T-helper 1 cell (primary cell): ENCODE results near the gene ADGRL3.
"Not testable (repeated sequence)": the region's sequence is repeated elsewhere in the genome, so short reads cannot be mapped to it uniquely, and the experiment has no call there.

Experiments used
- DNase-seq, 5 donors: peaks; one replicate each; pipeline ENCODE4 v3.0.0-alpha.2; 2012 to 2020

Gene ADGRL3

DNA sequence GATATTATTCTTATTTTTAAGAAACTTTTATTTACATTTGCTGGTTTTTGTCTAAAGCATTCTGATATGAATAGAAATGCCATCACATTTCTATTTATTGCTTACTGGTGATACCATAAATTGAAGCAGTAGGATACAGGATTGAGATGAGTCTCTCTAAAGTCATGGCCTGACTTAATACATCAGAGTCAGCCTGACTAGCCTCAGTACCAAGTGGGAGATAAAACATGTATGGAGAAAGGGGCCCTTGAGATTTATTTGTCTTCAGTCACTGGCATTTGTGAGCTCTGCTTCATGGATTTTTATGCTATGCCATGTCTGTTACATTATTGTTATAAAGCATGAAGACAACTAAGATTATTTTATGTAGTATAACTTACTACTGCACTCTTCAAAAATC, 465.5 kb downstream of the ADGRL3 start:
- DNase-seq = no peak

DNA sequence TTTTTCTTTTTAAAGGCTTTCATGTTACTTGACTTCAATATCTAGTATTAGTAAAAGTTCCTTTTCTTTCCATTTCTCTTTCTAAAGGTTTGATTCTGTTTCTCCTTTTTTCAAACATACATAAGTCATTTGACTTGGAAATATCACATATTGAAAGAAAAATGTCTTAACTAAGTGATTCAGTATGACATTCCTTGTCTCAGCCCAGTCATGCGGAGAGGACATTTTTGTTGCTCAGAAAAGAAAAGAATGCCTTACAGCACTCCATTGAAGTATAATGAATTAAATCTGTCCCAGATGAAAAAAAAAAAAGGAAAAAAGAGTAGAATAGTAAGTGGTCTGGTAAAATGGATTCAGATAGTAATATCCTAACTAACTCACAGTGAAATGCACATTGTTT, 466.1 kb downstream of the ADGRL3 start:
- no peak for DNase-seq

DNA sequence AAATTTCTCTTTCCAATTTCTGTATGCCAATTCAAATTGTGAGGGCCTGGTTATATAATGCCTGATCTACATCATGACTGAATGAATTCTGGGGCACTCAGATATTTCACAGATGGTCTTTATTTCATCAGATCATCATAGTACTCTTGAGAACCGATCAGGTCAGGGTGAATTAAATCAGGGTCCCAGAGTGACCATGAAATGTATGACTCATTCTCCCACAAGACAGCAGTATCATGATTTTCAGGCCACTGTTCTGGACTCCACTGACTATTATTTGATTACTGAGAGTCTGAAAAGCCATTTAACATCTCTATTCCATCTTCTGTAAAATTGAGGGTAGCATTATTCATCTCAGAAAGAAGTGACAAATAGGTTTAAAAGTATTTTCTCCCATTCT, 471.5 kb downstream of the ADGRL3 start:
- DNase-seq = no peak

DNA sequence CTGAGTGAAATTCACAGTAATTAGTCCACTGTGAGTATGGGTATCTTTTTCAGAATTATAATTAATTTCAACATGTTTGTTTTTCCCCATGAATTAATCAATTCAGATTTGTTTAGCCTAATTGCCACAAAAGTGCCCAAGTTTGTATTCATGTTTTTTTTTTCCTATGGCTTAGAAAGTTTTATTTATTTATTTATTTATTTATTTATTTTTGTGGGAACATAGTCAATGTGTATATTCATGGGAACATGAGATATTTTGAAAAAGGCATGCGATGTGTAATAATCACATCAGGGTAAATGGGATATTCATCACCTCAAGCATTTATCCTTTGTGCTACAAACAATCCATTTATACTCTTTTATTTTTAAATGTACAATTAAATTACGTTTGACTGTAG, 475.3 kb downstream of the ADGRL3 start:
- no peak for DNase-seq

DNA sequence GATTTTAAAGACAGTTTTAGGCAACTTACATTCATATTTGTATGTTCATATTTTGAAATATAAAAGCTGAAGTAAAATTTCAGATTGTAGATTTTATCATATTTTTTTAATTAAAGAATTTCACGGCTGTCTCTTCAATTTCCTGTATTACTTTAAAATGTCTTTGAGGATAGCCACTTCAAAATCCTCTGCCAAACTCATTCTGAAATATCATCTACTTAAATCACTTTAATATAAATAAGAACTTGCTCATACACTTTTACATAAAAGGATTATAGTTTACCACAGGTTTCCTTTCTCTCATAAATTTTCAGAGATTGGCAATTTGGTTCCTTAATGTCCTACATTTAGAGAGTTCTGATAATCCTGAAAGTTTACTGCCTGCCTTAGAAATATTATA, 478.2 kb downstream of the ADGRL3 start:
- DNase-seq = no peak

DNA sequence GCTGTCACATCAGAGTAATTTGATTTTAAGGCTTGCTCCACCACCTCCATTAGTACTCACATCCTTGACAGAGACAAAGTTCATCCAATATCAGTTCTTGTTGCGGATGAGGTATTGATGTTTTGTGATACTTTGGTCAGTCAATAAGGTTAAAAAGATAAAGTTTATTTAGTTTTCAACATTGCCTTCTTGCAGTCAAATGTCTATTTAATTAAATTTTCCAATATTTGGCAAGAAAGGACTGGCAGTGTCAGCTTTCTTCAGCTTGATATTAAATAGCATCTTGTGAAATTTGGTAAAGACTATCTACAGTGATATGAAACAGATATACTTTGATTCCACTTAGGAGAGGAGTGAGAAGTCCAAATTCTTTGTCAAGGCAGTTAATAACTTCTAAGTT, 493.4 kb downstream of the ADGRL3 start:
- no peak for DNase-seq

DNA sequence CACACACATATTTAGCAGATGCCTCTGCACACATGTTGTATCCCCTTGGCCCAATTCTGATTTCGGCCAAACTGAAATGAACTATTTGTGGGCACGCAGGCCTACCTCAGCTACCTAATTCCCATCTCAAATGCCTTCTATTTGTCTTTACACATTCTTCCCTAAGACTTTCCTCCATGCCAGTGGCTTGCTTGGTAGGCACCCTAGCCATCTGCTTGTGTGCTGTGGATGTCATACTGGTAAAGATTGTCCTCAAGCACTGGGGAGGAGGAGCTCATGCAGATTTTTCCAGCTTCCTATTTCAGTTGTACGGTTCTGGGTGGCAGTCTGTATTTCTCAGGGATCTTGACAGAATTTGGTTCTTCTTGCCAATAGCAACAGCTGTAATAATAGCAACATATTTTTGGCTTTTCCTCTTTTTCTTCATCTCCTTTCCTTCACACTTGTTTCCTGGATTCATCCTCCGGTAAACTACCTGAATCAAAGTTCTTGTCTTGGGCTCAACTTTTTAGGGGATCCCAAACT, 514.3 kb downstream of the ADGRL3 start:
- no peak for DNase-seq

DNA sequence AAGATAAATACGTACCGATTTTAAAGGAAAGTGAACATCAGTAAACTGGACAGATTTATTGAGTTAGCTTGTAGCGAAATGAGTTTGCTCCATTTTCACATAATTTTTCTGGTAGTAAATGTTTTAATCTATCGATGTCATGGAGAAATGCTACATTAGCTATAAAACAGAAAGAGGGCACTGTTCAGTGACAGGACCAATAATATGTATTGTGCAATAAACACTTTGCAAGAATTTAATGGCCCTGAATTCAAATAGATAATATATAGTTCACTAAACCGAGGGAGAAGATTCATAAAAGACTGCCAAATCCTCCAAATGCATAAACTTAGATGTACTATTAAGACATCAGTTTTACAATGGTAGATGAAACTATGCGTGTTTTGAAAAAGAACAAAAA, 516.3 kb downstream of the ADGRL3 start:
- DNase-seq = no peak

DNA sequence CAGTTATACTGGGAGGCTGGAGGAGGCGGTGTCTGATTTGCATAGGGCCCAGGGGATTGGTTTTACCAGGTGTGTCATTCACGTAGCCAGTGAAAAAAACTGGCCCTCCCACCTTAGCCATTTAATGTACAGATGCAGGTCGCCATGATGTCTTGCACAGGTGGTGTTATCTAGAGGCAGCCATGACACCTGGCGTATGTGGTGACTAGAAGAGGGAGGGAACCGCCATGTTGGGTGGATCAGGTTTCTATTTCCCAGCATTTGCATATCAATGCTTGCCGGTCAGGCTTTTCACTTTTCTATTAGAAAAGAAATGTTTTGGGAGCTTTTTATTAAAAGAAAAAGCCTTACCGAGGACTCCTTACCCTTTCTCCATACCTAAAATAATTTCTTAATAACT, 523.4 kb downstream of the ADGRL3 start:
- DNase-seq = no peak

DNA sequence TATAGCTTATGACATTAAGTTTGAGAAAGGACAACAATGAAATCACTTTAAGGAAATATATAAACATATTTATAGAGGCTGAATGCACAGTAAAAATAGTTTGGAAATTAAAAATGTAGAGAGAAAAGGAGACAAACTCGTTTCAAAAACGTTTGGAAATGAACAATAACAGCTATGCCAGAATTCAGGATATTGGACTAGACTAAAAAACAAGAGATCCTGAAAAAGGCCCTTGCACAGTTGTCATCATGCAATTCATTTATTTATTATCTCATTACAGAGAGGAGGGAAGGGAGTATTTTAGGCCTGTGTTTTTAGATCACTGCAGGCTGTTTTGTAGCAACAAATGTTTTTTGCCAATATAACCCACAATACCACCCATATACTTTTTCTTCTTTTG, 527.2 kb downstream of the ADGRL3 start:
- no peak for DNase-seq

DNA sequence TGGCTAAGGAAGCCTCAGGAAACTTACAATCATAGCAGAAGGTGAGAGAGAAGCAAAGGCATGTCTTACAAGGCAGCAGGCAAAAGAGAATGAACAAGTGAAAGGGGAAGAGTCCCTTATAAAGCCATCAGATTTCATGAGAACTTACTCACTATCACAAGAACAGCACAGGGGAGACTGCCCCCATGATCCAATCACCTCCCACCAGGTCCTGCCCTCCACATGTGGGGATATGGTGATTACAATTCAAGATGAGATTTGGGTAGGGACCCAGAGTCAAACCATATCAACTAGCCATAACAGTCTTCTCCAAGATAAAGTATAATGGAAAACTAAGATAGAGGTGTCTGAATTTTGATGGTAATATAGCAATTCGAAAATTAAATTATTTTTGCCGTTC, 534.3 kb downstream of the ADGRL3 start:
- DNase-seq = no peak

DNA sequence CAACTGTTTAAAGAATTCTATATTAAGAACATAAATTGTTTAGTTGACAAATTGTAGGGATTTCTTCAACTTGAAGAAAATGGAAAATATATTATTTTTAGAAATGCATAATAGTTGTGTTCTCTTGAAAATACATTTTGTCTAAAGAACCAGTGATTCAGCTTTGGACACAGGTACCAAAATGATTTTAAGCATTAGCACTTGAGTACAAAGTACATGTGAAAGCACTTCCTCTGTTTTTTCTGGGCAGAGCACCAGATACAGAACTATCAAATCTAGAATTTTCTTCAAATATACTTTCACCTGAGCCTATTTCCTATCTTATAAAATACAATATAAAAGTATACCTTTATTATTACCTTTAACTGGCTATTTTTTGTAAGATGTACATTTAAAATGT, 539.8 kb downstream of the ADGRL3 start:
- DNase-seq = no peak

DNA sequence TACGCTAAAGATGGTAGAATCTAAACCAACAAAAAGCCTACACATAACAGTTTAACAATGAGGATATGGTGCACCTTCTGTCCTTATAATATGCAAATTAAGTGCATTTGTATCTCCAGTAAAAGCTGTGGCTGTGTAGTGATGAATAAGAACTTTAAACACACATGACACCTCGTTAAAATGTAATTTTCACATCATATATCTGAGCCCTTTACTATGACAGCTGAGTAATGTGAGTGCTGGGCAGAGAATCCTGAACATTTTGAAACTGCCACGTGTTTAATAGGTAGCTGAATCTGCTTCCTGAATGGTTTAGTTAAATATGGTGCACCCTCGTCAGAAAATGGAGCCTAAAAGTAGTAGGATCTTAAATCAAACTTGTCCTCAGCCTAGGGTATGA, 540.8 kb downstream of the ADGRL3 start:
- no peak for DNase-seq

DNA sequence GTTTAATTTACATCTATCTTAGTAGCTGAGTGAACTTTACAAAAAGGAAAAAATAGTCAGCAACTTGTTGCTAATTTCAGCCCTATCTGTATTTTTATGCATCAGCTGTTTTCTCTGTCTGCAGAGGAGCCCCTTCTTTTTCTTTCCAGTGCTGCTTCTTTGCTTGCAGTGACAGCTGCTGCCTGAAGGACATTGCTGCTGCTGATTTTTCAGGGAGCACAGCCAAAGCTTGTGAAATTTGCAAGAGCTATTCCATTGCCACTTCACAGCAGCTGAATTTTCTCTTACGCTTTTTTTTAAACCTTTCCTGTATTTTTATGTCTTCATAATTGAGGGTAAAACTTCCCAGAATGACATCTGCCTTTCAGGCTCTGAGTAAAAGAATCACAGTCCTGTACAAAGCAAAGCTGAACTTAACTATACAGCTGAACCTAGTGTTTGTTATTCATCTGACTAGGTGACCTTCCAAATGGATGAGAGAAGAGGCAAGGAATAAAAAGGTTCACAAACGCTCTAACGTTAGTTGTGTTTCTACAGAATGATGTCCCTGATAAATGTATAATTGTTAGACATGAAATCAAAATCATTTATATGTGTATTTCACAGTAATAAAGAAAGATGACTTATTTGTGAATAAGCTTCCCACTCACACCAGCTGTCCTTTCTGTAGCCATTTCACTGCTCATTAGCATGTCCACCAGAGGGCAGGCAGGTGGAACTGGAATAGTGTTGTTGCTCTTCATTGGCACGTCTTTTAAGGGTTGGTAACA, 541.4 kb downstream of the ADGRL3 start:
- no peak for DNase-seq

DNA sequence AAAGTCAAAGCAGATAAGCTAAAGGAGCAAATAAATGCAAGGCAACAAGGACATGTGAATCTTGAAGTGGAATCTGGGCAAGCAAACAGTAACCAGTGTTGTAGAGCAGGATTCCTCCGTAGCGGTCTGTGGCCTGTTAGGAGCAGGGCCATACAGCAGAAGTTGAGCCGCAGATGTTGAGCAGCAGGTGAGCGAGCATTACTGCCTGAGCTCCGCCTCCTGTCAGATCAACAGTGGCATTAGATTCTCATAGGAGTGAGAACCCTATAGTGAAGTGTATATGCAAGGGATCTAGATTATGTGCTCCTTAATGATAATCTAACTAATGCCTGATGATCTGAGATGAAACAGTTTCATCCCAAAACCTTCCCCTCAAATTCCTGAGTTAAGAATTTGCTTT, 550.7 kb downstream of the ADGRL3 start:
- DNase-seq = no peak

DNA sequence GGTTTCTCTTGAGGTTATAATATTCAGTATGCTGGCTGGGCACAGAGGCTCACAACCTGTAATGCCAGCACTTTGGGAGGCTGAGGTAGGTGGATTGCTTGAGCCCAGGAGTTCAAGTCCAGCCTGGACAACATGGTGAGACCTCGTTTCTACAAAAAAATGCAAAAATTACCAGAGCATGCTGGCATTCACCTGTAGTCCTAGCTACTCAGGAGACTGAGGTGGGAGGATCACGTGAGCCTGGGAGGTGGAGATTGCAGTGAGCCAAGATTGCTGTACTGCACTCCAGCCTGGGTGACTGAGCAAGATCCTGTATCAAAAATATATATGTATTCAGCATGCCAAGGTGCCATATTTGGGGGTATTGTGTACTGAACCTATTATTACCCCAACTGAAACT, 552.5 kb downstream of the ADGRL3 start:
- no peak for DNase-seq

DNA sequence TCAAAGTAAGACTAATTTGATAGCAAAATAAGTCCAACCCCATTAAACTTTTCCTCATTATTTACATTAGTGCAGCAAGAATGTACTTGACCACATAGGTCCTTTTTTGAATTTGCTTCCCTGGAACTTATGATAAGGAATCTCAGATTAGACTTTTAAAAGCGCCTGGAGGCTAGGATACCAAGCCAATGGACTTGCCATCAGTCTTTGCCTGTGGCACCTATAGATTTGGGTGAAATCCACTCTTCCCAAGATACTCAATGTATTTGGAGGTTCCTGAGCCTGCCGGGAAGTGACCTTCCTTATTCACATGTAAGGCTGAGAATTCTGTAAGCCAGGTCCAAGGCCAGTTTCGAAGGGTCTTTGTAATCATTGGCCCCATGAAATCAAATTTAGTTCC, 553.6 kb downstream of the ADGRL3 start:
- no peak for DNase-seq

DNA sequence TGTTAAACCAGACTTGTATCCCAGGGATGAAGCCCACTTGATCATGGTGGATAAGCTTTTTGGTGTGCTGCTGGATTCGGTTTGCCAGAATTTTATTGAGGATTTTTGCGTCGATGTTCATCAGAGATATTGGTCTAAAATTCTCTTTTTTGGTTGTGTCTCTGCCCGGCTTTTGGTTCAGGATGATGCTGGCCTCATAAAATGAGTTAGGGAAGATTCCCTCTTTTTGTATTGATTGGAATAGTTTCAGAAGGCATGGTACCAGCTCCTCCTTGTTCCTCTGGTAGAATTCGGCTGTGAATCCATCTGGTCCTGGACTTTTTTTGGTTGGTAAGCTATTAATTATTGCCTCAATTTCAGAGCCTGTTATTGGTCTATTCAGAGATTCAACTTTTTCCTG, 556.8 kb downstream of the ADGRL3 start:
- DNase-seq = not testable (repeated sequence)

DNA sequence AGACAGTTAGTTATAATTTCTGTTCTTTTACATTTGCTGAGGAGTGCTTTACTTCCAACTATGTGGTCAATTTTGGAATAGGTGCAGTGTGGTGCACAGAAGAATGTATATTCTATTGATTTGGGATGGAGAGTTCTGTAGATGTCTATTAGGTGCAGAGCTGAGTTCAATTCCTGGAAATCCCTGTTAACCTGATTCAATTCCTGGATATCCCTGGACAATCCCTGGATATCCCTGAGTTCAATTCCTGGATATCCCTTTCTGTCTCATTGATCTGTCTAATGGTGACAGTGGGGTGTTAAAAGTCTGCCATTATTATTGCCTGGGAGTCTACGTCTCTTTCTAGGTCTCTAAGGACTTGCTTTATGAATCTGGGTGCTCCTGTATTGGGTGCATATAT, 557.9 kb downstream of the ADGRL3 start:
- DNase-seq = not testable (repeated sequence)

DNA sequence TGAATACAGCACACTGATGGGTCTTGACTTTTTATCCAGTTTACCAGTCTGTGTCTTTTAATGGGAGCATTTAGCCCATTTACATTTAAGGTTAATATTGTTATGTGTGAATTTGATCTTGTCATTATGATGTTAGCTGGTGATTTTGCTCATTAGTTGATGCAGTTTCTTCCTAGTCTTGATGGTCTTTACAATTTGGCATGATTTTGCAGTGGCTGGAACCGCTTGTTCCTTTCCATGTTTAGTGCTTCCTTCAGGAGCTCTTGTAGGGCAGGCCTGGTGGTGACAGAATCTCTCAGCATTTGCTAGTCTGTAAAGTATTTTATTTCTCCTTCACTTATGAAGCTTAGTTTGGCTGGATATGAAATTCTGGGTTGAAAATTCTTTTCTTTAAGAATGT, 558.5 kb downstream of the ADGRL3 start:
- not testable (repeated sequence) for DNase-seq

DNA sequence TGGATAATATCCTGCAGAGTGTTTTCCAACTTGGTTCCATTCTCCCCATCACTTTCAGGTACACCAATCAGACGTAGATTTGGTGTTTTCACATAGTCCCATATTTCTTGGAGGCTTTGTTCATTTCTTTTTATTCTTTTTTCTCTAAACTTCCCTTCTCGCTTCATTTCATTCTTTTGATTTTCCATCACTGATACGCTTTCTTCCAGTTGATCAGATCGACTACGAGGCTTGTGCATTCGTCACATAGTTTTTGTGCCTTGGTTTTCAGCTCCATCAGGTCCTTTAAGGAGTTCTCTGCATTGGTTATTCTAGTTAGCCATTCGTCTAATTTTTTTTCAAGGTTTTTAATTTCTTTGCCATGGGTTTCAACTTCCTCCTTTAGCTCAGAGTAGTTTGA, 559.1 kb downstream of the ADGRL3 start:
- not testable (repeated sequence) for DNase-seq

DNA sequence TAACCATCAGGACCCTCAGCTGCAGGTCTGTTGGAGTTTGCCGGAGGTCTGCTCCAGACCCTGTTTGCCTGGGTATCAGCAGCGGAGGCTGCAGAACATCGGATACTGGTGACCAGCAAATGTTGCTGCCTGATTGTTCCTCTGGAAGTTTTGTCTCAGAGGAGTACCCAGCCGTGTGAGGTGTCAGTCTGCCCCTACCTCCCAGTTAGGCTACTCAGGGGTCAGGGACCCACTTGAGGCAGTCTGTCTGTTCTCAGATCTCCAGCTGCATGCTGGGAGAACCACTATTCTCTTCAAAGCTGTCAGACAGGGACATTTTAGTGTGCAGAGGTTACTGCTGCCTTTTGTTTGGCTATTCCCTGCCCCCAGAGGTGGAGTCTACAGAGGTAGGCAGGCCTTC, 559.8 kb downstream of the ADGRL3 start:
- not testable (repeated sequence) for DNase-seq

DNA sequence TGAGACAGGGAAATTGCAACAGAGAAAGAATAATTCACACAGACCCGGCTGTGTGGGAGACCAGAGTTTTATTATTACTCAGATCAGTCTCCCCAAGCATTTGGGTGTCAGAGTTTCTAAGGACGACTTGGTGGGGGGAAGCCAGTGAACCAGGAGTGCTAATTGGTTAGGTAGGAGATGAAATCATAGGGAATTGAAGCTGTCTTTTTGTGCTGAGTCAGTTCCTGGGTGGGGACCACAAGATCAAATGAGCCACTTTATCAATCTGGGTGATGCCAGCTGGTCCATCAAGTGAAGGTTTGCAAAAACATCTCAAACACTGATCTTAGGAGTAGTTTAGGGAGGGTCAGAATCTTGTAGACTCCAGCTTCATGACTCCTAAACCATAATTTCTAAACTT, 560.7 kb downstream of the ADGRL3 start:
- no peak for DNase-seq

DNA sequence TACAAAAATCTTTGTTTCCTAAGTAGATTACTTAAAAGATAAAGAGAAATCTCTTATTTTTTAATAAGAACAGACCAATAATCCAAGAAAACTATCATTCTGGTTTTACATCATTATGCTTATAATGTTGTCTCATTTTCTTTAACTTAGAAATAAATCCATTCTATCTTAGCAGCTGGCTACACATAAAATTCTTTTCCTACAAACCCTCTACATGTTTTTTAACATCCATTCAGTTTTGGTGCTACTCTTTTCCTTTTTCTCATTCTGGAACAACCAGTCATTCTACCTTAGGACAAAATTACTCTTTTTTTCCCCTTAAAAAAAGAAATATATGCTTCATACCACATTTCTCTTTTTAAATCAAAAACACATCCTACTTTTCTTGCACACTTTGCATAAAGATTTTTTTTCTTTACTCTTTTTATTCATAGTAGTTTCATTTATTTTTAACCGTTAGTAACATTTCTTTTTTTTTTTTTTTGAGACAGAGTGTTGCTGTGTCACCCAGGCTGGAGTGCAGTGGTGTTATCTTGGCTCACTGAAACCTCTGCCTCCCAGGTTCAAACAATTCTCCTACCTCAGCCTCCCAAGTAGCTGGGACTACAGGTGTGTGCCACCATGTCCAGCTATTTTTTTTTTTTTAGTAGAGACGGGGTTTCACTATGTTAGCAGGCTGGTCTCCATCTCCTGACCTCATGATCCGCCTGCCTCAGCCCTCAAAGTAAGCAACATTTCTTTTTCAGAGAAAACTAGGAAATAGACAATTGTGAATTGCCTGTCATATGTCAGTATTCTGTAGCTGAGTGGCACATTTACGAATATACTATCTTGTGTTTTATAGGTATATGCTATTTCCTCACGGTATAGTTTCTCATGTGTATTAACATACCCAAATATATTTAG, 562.8 kb downstream of the ADGRL3 start:
- no peak for DNase-seq
